Activated gamma-delta T cell treated with Interleukin-2 at 50 U/mL for 16 hours (primary cell): ENCODE measurements around the gene MRAP2.
"Not testable (repeated sequence)": the region's sequence is repeated elsewhere in the genome, so short reads cannot be mapped to it uniquely, and the experiment has no call there.

Experiments used
- DNase-seq: peaks from one replicate; pipeline ENCODE4 v3.0.0-alpha.2; 2020

Gene MRAP2

GRCh38 chr6:84078335-84078734 is 44.8 kb downstream of the MRAP2 start:
- DNase-seq, result no peak

- no peak for DNase-seq
Observed at GRCh38 chr6:84081222-84081621, 47.6 kb downstream of the MRAP2 start.

DNA sequence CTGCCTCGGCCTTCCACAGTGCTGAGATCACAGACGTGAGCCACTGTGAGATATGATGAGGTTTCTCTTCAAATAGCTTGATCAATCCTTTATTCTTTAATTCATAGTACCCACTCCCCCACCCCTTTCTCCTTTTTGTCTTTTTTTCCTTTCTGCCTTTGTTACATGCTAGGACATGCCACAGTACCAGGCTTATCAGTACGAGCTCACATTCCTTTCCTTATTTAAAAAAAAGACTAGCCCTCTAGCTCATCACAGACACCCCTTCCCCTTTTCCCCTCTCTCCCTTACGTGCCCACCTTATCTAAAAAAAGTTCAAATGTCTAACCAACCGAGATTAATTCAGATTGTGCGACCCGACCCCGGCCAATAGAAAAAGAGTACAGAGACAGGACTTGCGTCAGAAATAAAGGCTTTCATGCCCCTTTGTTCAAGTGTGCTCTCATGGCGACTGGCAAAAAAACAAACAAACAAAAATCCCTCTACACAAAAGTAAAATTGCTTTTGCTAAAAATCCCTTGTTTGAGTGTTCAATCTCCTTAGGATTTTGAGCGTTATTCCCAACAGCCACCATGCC is 49.2 kb downstream of the MRAP2 start:
- DNase-seq, result no peak

DNA sequence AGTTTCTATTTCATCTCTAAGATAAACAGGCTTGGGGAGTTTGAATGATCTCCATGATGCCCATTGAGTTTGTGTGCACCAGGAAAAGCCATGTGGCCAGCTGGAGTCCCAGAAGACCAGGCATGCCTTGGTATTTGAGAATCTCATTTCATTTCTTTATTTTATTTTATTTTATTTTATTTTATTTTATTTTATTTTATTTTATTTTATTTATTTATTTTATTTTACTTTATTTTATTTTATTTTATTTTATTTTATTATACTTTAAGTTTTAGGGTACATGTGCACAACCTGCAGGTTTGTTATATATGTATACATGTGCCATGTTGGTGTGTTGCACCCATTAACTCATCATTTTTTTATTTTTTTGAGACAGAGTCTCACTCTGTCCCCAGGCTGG is 51.1 kb downstream of the MRAP2 start:
- not testable (repeated sequence) for DNase-seq

- DNase-seq, result no peak
Observed at GRCh38 chr6:84086056-84086455, 52.5 kb downstream of the MRAP2 start.

DNA sequence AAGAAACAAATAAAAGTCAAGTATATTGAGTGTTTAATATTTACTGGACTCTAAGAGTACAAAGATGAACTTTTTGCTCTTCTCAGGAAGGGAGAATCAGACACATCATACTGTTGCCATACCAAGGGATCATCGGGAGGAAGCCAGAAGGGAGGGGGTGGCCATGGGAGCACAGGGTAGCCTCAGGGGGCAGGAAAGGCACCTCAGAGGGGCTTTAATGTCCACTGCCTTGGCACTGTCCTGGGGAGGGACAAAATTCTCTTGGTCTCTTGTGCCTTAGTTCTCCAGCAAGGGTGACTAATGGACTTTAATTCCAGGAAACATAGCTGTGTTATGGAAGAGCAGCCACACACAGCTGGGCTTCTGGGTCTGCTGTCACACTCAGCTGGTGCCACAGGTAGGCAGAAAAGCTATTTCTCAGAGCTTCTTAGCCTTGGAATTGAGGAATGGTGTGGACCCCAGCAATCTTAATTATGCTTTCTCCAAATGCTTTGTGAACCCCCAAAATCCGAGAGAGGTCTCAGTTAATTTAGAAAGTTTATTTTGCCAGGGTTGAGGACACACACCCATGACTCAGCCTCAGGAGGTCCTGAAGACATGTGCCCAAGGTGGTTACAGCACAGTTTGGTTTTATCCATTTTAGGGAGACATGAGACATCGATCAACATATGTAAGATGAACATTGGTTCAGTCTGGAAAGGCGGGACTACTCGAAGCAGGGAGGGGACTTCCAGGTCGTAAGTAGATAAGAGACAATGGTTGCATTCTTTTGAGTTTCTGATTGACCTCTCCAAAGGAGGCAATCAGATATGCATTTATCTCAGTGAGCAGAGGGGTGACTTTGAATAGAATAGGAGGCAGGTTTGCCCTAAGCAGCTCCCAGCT is 53.2 kb downstream of the MRAP2 start:
- DNase-seq, result no peak

DNA sequence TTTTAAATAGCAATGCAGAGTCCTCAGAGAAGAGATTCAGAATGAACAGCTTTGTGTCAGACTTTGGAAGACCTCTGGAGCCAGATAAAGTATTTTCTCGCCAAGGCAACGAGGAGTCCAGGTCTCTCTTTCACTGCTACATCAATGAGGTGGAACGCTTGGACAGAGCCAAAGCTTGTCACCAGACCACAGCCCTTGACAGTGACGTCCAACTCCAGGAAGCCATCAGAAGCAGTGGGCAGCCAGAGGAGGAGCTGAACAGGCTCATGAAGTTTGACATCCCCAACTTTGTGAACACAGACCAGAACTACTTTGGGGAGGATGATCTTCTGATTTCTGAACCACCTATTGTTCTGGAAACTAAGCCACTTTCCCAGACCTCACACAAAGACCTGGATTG is 55.5 kb downstream of the MRAP2 start:
- DNase-seq, result no peak

DNA sequence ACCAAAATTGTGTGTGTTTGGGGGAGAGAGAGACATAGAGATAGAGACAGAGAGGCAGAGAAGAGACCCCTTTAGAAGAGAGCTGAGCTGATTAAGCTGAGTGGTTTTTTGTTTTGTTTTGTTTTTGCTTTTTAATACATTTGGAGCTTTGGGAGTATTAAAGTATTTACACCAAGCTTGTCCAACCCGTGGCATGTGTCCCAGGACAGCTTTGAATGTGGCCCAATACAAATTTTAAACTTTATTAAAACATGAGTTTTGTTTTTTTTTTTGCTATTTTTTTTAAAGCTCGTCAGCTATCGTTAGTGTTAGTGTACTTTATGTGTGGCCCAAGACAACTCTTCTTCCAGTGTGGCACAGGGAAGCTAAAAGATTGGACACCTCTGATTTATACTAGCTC is 56.0 kb downstream of the MRAP2 start:
- DNase-seq, result no peak

- no peak for DNase-seq
Observed at GRCh38 chr6:84093441-84094435, 60.2 kb downstream of the MRAP2 start.

GRCh38 chr6:84095156-84095555 is 61.6 kb downstream of the MRAP2 start:
- DNase-seq, result no peak

DNA sequence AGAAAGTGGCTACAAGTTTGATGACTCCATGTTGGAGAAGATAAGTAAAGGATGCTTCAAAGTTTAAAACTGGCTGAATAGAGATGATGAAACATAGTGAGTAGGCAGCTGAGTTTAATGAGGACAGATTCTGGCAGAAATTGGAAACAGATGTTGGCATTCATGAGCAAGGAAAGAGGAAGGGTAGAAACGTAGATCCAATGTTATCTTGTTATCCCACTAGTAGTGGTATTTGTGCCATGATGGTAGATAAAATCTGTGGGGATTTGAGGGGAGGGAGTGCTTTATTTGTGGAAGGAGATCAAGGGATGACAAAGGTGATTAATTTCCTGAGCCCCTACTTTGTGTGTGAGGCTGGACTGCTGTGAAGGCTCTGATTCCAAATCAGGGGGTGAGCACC is 69.5 kb downstream of the MRAP2 start:
- no peak for DNase-seq

- not testable (repeated sequence) for DNase-seq
Observed at GRCh38 chr6:84105215-84105924, 71.8 kb downstream of the MRAP2 start.

GRCh38 chr6:84107495-84107894 is 73.9 kb downstream of the MRAP2 start:
- no peak for DNase-seq

- DNase-seq, result not testable (repeated sequence)
Observed at GRCh38 chr6:84111351-84111750, 77.8 kb downstream of the MRAP2 start.

DNA sequence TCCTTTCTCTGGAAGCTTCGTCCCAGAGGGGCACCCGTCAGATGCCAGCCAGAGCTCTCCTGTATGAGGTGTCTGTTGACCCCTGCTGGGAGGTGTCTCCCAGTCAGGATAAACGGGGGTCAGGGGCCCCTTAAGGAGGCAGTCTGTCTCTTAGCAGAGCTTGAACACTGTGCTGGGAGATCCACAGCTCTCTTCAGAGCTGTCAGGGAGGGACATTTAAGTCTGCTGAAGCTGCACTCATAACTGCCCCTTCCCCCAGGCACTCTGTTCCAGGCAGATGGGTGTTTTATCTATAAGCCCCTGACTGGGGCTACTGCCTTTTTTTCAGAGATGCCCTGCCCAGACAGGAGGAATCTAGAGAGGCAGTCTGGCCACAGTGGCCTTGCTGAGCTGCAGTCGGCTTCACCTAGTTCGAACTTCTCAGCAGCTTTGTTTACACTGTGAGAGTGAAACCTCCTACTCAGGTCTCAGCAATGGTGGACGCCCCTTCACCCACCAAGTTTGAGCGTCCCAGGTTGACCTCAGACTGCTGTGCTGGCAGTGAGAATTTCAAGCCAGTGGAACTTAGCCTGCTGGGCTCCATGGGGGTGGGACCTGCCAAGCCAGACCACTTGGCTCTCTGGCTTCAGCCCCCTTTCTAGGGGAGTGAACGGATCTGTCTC is 81.5 kb downstream of the MRAP2 start:
- not testable (repeated sequence) for DNase-seq

- no peak for DNase-seq
Observed at GRCh38 chr6:84118191-84118590, 84.6 kb downstream of the MRAP2 start.

GRCh38 chr6:84119277-84119676 is 85.7 kb downstream of the MRAP2 start:
- DNase-seq, result no peak

- DNase-seq, result no peak
Observed at GRCh38 chr6:84123186-84123585, 89.6 kb downstream of the MRAP2 start.

DNA sequence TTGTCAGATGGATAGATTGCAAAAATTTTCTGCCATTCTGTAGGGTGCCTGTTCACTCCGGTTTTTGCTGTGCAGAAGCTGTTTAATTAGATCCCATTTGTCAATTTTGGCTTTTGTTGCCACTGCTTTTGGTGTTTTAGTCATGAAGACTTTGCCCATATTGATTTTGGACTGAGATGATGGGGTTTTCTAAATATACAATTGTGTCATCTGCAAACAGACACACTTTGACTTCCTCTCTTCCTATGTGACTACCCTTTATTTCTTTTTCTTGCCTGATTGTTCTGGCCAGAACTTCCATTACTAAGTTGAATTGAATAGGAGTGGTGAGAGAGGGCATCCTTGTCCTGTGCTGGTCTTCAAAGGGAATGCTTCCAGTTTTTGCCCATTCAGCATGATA is 96.0 kb downstream of the MRAP2 start:
- not testable (repeated sequence) for DNase-seq

DNA sequence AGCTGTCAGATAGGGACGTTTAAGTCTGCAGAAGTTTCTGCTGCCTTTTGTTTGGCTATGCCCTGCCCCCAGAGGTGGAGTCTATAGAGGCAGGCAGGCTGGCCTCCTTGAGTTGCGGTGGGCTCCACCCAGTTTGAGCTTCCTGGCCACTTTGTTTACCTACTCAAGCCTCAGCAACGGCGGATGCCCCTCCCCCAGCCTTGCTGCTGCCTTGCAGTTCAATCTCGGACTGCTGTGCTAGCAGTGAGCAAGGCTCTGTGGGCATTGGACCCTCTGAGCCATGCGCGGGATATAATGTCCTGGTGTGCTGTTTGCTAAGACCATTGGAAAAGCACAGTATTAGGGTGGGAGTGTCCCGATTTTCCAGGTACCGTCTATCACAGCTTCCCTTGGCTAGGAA is 99.8 kb downstream of the MRAP2 start:
- not testable (repeated sequence) for DNase-seq

- DNase-seq, result no peak
Observed at GRCh38 chr6:84135291-84135690, 101.7 kb downstream of the MRAP2 start.
